Pons (tissue), 1 donor: Measurements from ENCODE around the gene ANKHD1.

Experiments used
- DNase-seq: peaks from one replicate; pipeline ENCODE4 v3.0.0-alpha.2; 2016; ENCODE audit warnings: low spot score

Gene ANKHD1

GRCh38 chr5:140401362-140402257 lies at the start of gene ANKHD1:
Gene ANKHD1, plus strand, starts transcription at chr5:140401833. Its CDS starts 135 bp downstream, at chr5:140401968.
- peak; percentile 100 for DNase-seq

GRCh38 chr5:140355546-140355945 lies 46.1 kb upstream of the ANKHD1 start:
- no peak for DNase-seq

GRCh38 chr5:140356853-140357725 lies 44.5 kb upstream of the ANKHD1 start:
- DNase-seq = no peak

- DNase-seq = peak; percentile 96
These were observed 43.9 kb upstream of the ANKHD1 start for GRCh38 chr5:140357726-140358093.

- DNase-seq = no peak
These were observed 42.8 kb upstream of the ANKHD1 start for GRCh38 chr5:140358738-140359310.

- DNase-seq = no peak
These were observed 41.5 kb upstream of the ANKHD1 start, which contains the start of gene SLC4A9 for GRCh38 chr5:140360101-140360500. Gene SLC4A9, plus strand, starts transcription at chr5:140360194. Its CDS starts 43 bp downstream, at chr5:140360237.

- no peak for DNase-seq
These were observed 40.8 kb upstream of the ANKHD1 start for GRCh38 chr5:140360681-140361479.

GRCh38 chr5:140361901-140362300 lies 39.7 kb upstream of the ANKHD1 start:
- DNase-seq = no peak

- DNase-seq = no peak
These were observed 39.3 kb upstream of the ANKHD1 start for GRCh38 chr5:140362311-140362710.

- DNase-seq = no peak
These were observed 38.6 kb upstream of the ANKHD1 start for GRCh38 chr5:140362875-140363630.

- DNase-seq = no peak
These were observed 37.8 kb upstream of the ANKHD1 start for GRCh38 chr5:140363631-140364471.

- DNase-seq = no peak
These were observed 37.2 kb upstream of the ANKHD1 start for GRCh38 chr5:140364472-140364765.

- no peak for DNase-seq
These were observed 36.4 kb upstream of the ANKHD1 start for GRCh38 chr5:140365282-140365681.

GRCh38 chr5:140365941-140366340 lies 35.7 kb upstream of the ANKHD1 start:
- no peak for DNase-seq

GRCh38 chr5:140366589-140367255 lies 34.9 kb upstream of the ANKHD1 start:
- DNase-seq = no peak

- DNase-seq = no peak
These were observed 34.2 kb upstream of the ANKHD1 start for GRCh38 chr5:140367256-140368013.

GRCh38 chr5:140371356-140372151 lies 30.1 kb upstream of the ANKHD1 start:
- no peak for DNase-seq

GRCh38 chr5:140372971-140373487 lies 28.6 kb upstream of the ANKHD1 start:
- peak; percentile 74 for DNase-seq
